ENCODE results near the gene ZBTB32.

Gene ZBTB32

DNA sequence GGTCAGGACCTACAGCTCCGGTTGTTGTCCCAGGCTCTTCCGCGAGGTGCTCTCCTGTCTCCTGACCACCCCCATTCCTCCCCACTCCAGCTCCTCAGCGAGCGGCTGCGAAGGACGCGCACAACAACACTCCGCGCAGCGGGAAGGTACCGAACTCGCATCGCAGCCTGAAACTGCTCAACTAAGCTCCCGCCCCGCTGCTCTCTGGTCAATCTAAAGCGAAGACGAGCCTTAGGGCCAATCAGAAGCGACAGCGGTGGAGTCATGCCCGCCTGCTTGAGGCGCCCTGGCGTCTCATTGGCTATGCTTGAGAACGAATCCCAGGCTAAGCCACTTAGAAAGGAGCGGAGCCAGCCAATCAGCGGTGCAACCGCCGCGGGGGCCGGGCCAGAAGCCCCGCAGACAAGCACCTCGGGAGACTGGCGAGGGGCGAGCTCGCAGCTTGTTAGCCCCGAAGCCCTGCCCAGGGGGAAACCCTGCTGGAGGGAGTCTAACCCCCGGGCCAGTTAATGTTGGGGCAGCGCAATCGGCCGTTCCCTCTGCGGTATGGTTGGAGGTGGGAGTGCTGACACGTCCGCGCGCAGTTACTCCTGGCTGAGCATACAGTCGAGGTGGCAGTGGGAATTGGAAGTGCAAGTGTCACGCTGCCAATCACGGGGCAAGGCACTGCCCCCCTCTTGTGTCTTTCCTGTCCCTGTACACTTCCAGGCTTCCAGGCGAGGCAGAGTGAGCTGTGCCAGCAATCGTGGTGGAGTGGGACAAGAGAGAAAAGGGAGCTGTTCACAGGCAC is 1.9 kb upstream of the ZBTB32 start:
- H3K27ac ChIP-seq (ENCODE audit: low read depth, low read length) = no peak overlapping the region
- no peaks in the 10 kb centered on the region for H3K79me2 ChIP-seq (ENCODE audit: control insufficient read depth, insufficient read depth, low read length)

DNA sequence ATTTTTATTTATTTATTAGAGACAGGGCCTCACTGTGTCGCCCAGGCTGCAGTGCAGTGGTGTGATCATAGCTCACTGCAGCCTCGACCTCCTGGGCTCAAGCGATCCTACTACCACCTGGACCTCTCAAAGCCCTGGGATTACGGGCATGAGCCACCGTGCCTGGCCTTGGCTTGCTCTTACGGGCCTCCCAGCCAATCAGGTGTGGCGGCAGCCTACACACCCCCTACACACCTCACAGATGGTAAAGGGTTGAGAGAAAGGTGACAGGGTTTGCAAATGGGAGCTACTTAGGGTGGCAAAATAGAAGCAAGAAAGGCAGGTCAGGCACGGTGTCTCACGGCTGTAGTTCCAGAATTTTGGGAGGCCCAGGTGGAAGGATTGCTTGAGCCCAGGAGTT is 1.0 kb upstream of the ZBTB32 start:
- H4K8ac ChIP-seq (ENCODE audit: low read depth, low read length) = no peak overlapping the region
- no peak overlapping the region for H2AK5ac ChIP-seq (ENCODE audit: low read length)
- H3K4me2 ChIP-seq (ENCODE audit: low read length) = no peak overlapping the region
- H3K79me2 ChIP-seq (ENCODE audit: control insufficient read depth, insufficient read depth, low read length) = no peaks in the 10 kb centered on the region
- H3K27me3 ChIP-seq (ENCODE audit: insufficient read depth, low read length, poor library complexity) = no peaks in the 10 kb centered on the region
- no peak overlapping the region for H3K4me3 ChIP-seq (ENCODE audit: low read length)
- H3K18ac ChIP-seq (ENCODE audit: low read length) = no peak overlapping the region
- H2BK120ac ChIP-seq (ENCODE audit: low read depth, low read length) = no peak overlapping the region
- no peak overlapping the region for H2BK5ac ChIP-seq (ENCODE audit: low read length)
- H3K4ac ChIP-seq (ENCODE audit: low read depth, low read length) = no peak overlapping the region
- H3K36me3 ChIP-seq (ENCODE audit: control insufficient read depth, insufficient read depth, low read length) = no peaks in the 10 kb centered on the region
- no peak overlapping the region for H3K56ac ChIP-seq (ENCODE audit: low read length)
- no peak overlapping the region for H2BK15ac ChIP-seq (replicated peaks; ENCODE audit: low read depth)
- peak; percentile 23 for DNase-seq
- no CpG with 5 or more reads among the region's 9 CpGs for WGBS (ENCODE audit: extremely low coverage, insufficient coverage, low lambda C conversion rate)
- H3K27ac ChIP-seq (ENCODE audit: low read depth, low read length) = no peak overlapping the region
- H3K79me1 ChIP-seq (ENCODE audit: low read length) = no peaks in the 10 kb centered on the region
- no peak overlapping the region for H4K5ac ChIP-seq (ENCODE audit: low read length)
- H3K4me1 ChIP-seq (ENCODE audit: control insufficient read depth, low read depth, low read length) = no peaks in the 10 kb centered on the region
- no peak overlapping the region for H3K23ac ChIP-seq (ENCODE audit: low read length)
- H3K9ac ChIP-seq (ENCODE audit: low read length) = no peak overlapping the region

More for the DNA sequence above, 1.9 kb upstream of the ZBTB32 start:
- H3K4me1 ChIP-seq (ENCODE audit: control insufficient read depth, low read depth, low read length) = no peaks in the 10 kb centered on the region
- H2BK120ac ChIP-seq (ENCODE audit: low read depth, low read length) = no peak overlapping the region
- peak overlapping the region; percentile 63 for H3K9ac ChIP-seq (ENCODE audit: low read length)
- no peaks in the 10 kb centered on the region for H3K36me3 ChIP-seq (ENCODE audit: control insufficient read depth, insufficient read depth, low read length)
- no peak overlapping the region for H2AK5ac ChIP-seq (ENCODE audit: low read length)
- no peak overlapping the region for H3K23ac ChIP-seq (ENCODE audit: low read length)
- H3K27me3 ChIP-seq (ENCODE audit: insufficient read depth, low read length, poor library complexity) = no peaks in the 10 kb centered on the region
- H3K79me1 ChIP-seq (ENCODE audit: low read length) = no peaks in the 10 kb centered on the region
- H3K18ac ChIP-seq (ENCODE audit: low read length) = no peak overlapping the region
- peak; percentile 99 for DNase-seq
- H3K4ac ChIP-seq (ENCODE audit: low read depth, low read length) = no peak overlapping the region
- peak overlapping the region; percentile 40 for H3K4me3 ChIP-seq (ENCODE audit: low read length)
- no peak overlapping the region for H4K8ac ChIP-seq (ENCODE audit: low read depth, low read length)
- no peak overlapping the region for H2BK15ac ChIP-seq (replicated peaks; ENCODE audit: low read depth)
- H3K56ac ChIP-seq (ENCODE audit: low read length) = peak overlapping the region; percentile 89
- no peak overlapping the region for H4K5ac ChIP-seq (ENCODE audit: low read length)
- WGBS (ENCODE audit: extremely low coverage, insufficient coverage, low lambda C conversion rate) = no CpG with 5 or more reads among the region's 50 CpGs
- H2BK5ac ChIP-seq (ENCODE audit: low read length) = no peak overlapping the region
- peak overlapping the region; percentile 93 for H3K4me2 ChIP-seq (ENCODE audit: low read length)

DNA sequence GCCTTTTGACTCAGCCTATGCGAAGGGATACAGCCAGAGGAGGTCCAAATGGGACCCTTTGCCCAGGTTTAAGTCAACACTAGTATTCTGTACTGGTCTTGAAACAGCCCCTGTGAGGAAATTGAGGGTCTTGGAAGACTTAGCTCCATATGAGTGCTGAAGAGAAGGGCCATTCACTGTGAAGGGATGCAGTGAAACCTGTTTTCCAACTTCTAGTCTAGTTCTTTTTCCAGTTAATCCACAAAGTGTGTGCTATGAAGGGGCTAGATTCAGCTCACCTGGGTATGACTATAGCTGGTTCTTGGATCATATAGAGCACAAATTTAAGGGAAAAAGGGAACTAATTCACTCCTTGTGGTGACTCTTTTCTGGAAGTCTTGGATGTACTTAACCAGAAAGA is 4.0 kb downstream of the ZBTB32 start:
- Histone ChIP-seq H3K4ac (ENCODE audit: low read depth, low read length) (no peak overlapping the region), H3K27me3 (ENCODE audit: insufficient read depth, low read length, poor library complexity) (no peaks in the 10 kb centered on the region), H3K36me3 (ENCODE audit: control insufficient read depth, insufficient read depth, low read length) (no peaks in the 10 kb centered on the region), H3K4me3 (ENCODE audit: low read length) (no peak overlapping the region), H2AK5ac (ENCODE audit: low read length) (no peak overlapping the region), H4K8ac (ENCODE audit: low read depth, low read length) (no peak overlapping the region), H3K4me2 (ENCODE audit: low read length) (no peak overlapping the region), H3K79me2 (ENCODE audit: control insufficient read depth, insufficient read depth, low read length) (no peaks in the 10 kb centered on the region), H3K4me1 (ENCODE audit: control insufficient read depth, low read depth, low read length) (no peaks in the 10 kb centered on the region), H3K56ac (ENCODE audit: low read length) (no peak overlapping the region), H3K23ac (ENCODE audit: low read length) (no peak overlapping the region), H3K79me1 (ENCODE audit: low read length) (no peaks in the 10 kb centered on the region), H4K5ac (ENCODE audit: low read length) (no peak overlapping the region), H3K9ac (ENCODE audit: low read length) (no peak overlapping the region), H2BK120ac (ENCODE audit: low read depth, low read length) (no peak overlapping the region), H2BK5ac (ENCODE audit: low read length) (no peak overlapping the region), H3K27ac (ENCODE audit: low read depth, low read length) (no peak overlapping the region), H2BK15ac (replicated peaks; ENCODE audit: low read depth) (no peak overlapping the region), H3K18ac (ENCODE audit: low read length) (no peak overlapping the region)
- no peak for DNase-seq
- WGBS (ENCODE audit: extremely low coverage, insufficient coverage, low lambda C conversion rate) = no CpG with 5 or more reads among the region's 1 CpG

DNA sequence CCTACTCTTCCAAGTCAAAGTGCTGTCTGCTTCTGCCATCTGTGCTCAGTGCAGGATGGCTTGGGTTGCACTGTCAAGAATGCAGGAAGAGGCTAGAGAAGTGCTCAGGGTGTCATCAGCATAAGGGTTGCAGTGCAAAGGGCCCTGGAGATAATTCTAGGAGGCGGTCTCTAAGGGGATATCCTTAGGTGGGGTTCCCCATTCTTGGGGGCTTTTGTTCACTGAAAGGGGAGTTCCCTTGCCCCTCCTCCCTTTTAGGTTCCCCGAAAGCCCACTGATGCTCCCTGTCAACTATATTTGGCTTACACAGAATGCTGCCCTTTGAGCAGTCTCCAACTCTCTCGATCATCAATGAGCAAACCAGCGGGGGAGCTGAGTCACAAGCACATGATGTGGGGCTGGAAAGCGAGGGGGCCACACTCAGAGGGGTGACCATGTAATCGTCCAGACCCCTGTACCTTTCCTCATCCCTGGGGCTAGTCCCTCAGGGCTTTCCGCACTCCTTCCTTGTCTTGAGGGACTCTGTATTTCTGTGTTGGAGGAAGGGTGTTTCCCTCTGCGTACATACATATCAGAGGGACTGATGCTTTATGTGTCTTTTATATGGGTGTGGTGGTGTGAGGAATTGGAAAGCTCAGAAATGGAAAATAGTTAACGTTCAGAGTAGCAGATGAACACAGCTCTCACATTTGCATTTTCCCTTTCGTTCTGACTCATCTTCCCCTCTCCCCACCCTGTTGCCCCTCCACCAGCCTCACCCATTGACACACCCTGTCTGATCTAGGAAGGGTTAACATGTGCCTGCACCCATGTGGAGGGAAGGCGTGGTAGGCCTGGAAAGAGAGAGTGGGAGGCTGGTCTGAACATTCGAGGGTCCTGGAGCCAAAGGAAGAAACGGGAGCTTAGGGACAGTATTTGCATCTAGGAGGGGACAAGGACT is 6.7 kb downstream of the ZBTB32 start:
- H3K36me3 ChIP-seq (ENCODE audit: control insufficient read depth, insufficient read depth, low read length) = no peaks in the 10 kb centered on the region
- no peak overlapping the region for H4K5ac ChIP-seq (ENCODE audit: low read length)

DNA sequence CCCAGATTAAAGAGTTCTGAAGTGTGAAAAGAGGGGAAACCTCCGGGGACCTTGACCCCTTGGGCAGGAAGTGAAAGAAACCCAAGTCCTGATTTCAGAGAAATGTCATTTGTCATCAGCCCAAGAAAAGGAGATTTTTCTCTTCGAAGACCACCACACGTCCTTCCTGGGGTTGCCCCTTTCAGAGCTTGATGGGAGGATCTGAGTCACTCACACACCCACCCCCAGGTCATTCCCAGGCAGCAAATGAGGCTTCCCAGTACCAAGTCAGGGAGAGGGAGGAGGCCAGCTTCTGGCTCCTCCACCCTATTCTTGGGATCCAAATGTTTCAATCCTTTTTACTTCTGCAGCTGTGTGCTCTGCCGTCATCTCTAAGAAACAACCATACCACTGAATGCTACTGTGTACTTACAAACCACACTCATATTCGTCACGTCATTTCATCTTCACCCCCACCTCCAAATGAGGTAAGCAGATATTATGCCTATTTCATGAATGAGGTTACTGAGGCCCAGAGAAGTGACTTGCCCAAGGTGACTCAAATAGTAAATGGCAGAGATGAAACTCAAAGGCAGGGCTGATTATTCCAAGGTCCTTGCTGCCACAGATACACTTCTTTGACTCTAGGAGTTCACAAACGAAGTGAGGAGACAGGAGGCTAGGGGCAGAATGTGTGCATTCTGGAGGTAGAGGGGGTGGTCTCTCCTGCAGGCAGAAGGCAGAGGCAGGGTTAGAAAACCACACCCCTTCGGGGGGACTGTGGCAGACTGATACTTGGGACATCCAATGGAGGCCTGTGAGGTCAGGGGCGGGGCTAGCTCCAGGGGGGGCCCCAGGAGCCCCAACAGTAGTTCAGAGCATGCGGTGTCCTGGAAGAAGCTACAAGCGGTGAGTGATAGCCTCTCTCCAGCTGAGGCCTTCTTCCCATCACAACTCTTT is 8.5 kb downstream of the ZBTB32 start:
- H3K27me3 ChIP-seq (ENCODE audit: insufficient read depth, low read length, poor library complexity) = no peaks in the 10 kb centered on the region
- no peak overlapping the region for H3K27ac ChIP-seq (ENCODE audit: low read depth, low read length)
- H2BK5ac ChIP-seq (ENCODE audit: low read length) = no peak overlapping the region
- no peak overlapping the region for H2BK15ac ChIP-seq (replicated peaks; ENCODE audit: low read depth)
- no peak overlapping the region for H3K23ac ChIP-seq (ENCODE audit: low read length)
- no peak overlapping the region for H3K56ac ChIP-seq (ENCODE audit: low read length)
- H3K18ac ChIP-seq (ENCODE audit: low read length) = no peak overlapping the region
- H4K8ac ChIP-seq (ENCODE audit: low read depth, low read length) = no peak overlapping the region
- no peaks in the 10 kb centered on the region for H3K79me1 ChIP-seq (ENCODE audit: low read length)
- no peak overlapping the region for H3K9ac ChIP-seq (ENCODE audit: low read length)
- no peak overlapping the region for H2BK120ac ChIP-seq (ENCODE audit: low read depth, low read length)
- H3K4me2 ChIP-seq (ENCODE audit: low read length) = no peak overlapping the region
- H3K4ac ChIP-seq (ENCODE audit: low read depth, low read length) = no peak overlapping the region
- peaks cover 2% of the 10 kb centered on the region for H3K4me1 ChIP-seq (ENCODE audit: control insufficient read depth, low read depth, low read length)
- no peak overlapping the region for H3K4me3 ChIP-seq (ENCODE audit: low read length)
- no peak overlapping the region for H4K5ac ChIP-seq (ENCODE audit: low read length)
- H2AK5ac ChIP-seq (ENCODE audit: low read length) = no peak overlapping the region
- WGBS (ENCODE audit: extremely low coverage, insufficient coverage, low lambda C conversion rate) = 100% methylated on average over 2 of the region's 11 CpGs
- H3K79me2 ChIP-seq (ENCODE audit: control insufficient read depth, insufficient read depth, low read length) = no peaks in the 10 kb centered on the region
- DNase-seq = no peak
- no peaks in the 10 kb centered on the region for H3K36me3 ChIP-seq (ENCODE audit: control insufficient read depth, insufficient read depth, low read length)

More for the DNA sequence above, 6.7 kb downstream of the ZBTB32 start:
- no CpG with 5 or more reads among the region's 13 CpGs for WGBS (ENCODE audit: extremely low coverage, insufficient coverage, low lambda C conversion rate)
- H3K4me3 ChIP-seq (ENCODE audit: low read length) = no peak overlapping the region
- H2AK5ac ChIP-seq (ENCODE audit: low read length) = no peak overlapping the region
- no peak overlapping the region for H3K27ac ChIP-seq (ENCODE audit: low read depth, low read length)
- H4K8ac ChIP-seq (ENCODE audit: low read depth, low read length) = no peak overlapping the region
- H2BK5ac ChIP-seq (ENCODE audit: low read length) = no peak overlapping the region
- no peaks in the 10 kb centered on the region for H3K27me3 ChIP-seq (ENCODE audit: insufficient read depth, low read length, poor library complexity)
- peaks cover 2% of the 10 kb centered on the region for H3K4me1 ChIP-seq (ENCODE audit: control insufficient read depth, low read depth, low read length)
- DNase-seq = no peak
- no peaks in the 10 kb centered on the region for H3K79me1 ChIP-seq (ENCODE audit: low read length)
- H3K79me2 ChIP-seq (ENCODE audit: control insufficient read depth, insufficient read depth, low read length) = no peaks in the 10 kb centered on the region
- no peak overlapping the region for H3K18ac ChIP-seq (ENCODE audit: low read length)
- no peak overlapping the region for H3K23ac ChIP-seq (ENCODE audit: low read length)
- no peak overlapping the region for H3K4me2 ChIP-seq (ENCODE audit: low read length)
- H3K56ac ChIP-seq (ENCODE audit: low read length) = no peak overlapping the region
- H3K9ac ChIP-seq (ENCODE audit: low read length) = no peak overlapping the region
- H2BK120ac ChIP-seq (ENCODE audit: low read depth, low read length) = no peak overlapping the region
- H3K4ac ChIP-seq (ENCODE audit: low read depth, low read length) = no peak overlapping the region
- no peak overlapping the region for H2BK15ac ChIP-seq (replicated peaks; ENCODE audit: low read depth)

All from mesendoderm (in vitro differentiated cells).